Keratinocyte (primary cell): Measurements from ENCODE around the gene SPATA6. TPM values are rescaled to one million over a fixed set of nuclear protein-coding genes. Genes with fewer than 3 reads are reported as not detected.

Experiments
- DNase-seq: peaks from one replicate; pipeline ENCODE4 v3.0.0-alpha.2; 2011; ENCODE audit warnings: low read depth, missing footprints, low spot score
- FAIRE-seq: peaks from 2 replicates; lab custom pipeline; 2011; peaks lifted over from hg19 to GRCh38; lab: Jason Lieb, UNC
- H2AFZ ChIP-seq: 2 replicates; pipeline ENCODE4 v1.6.0; 2012; ENCODE audit warnings: low read length, control low read depth, inconsistent platforms; ENCODE audit not compliant: control insufficient read depth
- H3K27ac ChIP-seq: 2 replicates; pipeline ENCODE4 v1.5.1; 2011; ENCODE audit warnings: low read length; ENCODE audit not compliant: control insufficient read depth, insufficient read depth
- H3K27me3 ChIP-seq: 3 replicates; pipeline ENCODE4 v1.6.0; 2011; ENCODE audit warnings: low read length; ENCODE audit not compliant: control insufficient read depth, insufficient read depth; ENCODE audit errors: extremely low read depth
- H3K36me3 ChIP-seq, 2 experiments: 2 replicates in 1 of 2; 3 replicates in 1 of 2; pipeline ENCODE4 v1.5.1; 2011; ENCODE audit warnings: low read length in 2 of 2, mild to moderate bottlenecking in 1 of 2; ENCODE audit not compliant: control insufficient read depth in 2 of 2, insufficient read depth in 2 of 2; ENCODE audit errors: extremely low read depth in 1 of 2
- H3K4me1 ChIP-seq: 3 replicates; pipeline ENCODE4 v1.5.1; 2011; ENCODE audit warnings: low read length; ENCODE audit not compliant: control insufficient read depth, insufficient read depth; ENCODE audit errors: extremely low read depth
- H3K4me2 ChIP-seq: 3 replicates; pipeline ENCODE4 v1.6.0; 2011; ENCODE audit warnings: low read depth, low read length; ENCODE audit not compliant: control insufficient read depth, insufficient read depth; ENCODE audit errors: extremely low read depth
- H3K4me3 ChIP-seq, 3 experiments: fragments of 200-600 bp in 1 of 3; sonication (generic) in 1 of 3; 2 replicates in 2 of 3; 3 replicates in 1 of 3; pipeline ENCODE4 v1.5.1; 2011 to 2016; ENCODE audit warnings: low read length in 3 of 3, mild to moderate bottlenecking in 3 of 3, control low read depth in 2 of 3, inconsistent platforms in 1 of 3, low read depth in 1 of 3, mixed read lengths in 1 of 3, mixed run types in 1 of 3, moderate library complexity in 1 of 3; ENCODE audit not compliant: control insufficient read depth in 2 of 3, insufficient read depth in 2 of 3; ENCODE audit errors: extremely low read depth in 1 of 3
- H3K79me2 ChIP-seq: 2 replicates; pipeline ENCODE4 v1.6.0; 2012; ENCODE audit warnings: low read length; ENCODE audit not compliant: control insufficient read depth, insufficient read depth
- H3K9ac ChIP-seq: 3 replicates; pipeline ENCODE4 v1.6.0; 2011; ENCODE audit warnings: low read length; ENCODE audit not compliant: control insufficient read depth, insufficient read depth; ENCODE audit errors: extremely low read depth
- H3K9me1 ChIP-seq: 3 replicates; pipeline ENCODE4 v1.6.0; 2011; ENCODE audit warnings: low read length; ENCODE audit not compliant: control insufficient read depth, insufficient read depth; ENCODE audit errors: extremely low read depth
- H3K9me3 ChIP-seq: 2 replicates; pipeline ENCODE4 v1.5.1; 2012; ENCODE audit warnings: low read depth, low read length; ENCODE audit not compliant: control insufficient read depth
- H4K20me1 ChIP-seq: 3 replicates; pipeline ENCODE4 v1.6.0; 2011; ENCODE audit warnings: low read length; ENCODE audit not compliant: control insufficient read depth, insufficient read depth; ENCODE audit errors: extremely low read depth
- EZH2 ChIP-seq: IDR thresholded peaks from one replicate; pipeline ENCODE4 v1.6.1; 2012; ENCODE audit warnings: inconsistent platforms, mild to moderate bottlenecking, low read length, moderate library complexity
- dilution Hi-C: fragments of 300-500 bp; cut with MboI; formaldehyde crosslinking; loops from one replicate; pipeline ENCODE4 v1.7.0; 2020; ENCODE audit warnings: low sequenced_read_pairs; ENCODE audit not compliant: extremely low pct_ligation_motif_present
- polyA plus RNA-seq, 5 experiments: library from polyadenylated mRNA; depleted of rRNA in 3 of 5; stranded (reverse) in 3 of 5; stranded (forward) in 1 of 5; unstranded in 1 of 5; fragments of >200 nt; gene quantifications; 1 replicate in 1 of 5; 2 replicates in 3 of 5; 3 replicates in 1 of 5; pipeline versions ENCODE4 v1.2.1 to v1.2.3, GENCODE V29; 2011 to 2012; ENCODE audit warnings: missing spikeins in 2 of 5, low read depth in 1 of 5, low replicate concordance in 1 of 5
- TF ChIP-seq, protein P1 (sequence below), 3 experiments: IDR thresholded peaks in 1 of 3; conservative IDR thresholded peaks in 1 of 3; optimal IDR thresholded peaks in 1 of 3; 2 replicates in 2 of 3; 3 replicates in 1 of 3; pipeline versions ENCODE3 to v1.5.1; 2011; ENCODE audit warnings: low read length in 3 of 3, mild to moderate bottlenecking in 3 of 3, moderate library complexity in 2 of 3, control low read depth in 1 of 3, inconsistent platforms in 1 of 3; ENCODE audit not compliant: insufficient read depth in 2 of 3; ENCODE audit errors: extremely low read depth in 1 of 3

Gene SPATA6
- polyA plus RNA-seq, 1 donor (not counting 4 experiments of a cell fraction or from before 2014, with no cell fraction given), result 1.7 TPM

DNA sequence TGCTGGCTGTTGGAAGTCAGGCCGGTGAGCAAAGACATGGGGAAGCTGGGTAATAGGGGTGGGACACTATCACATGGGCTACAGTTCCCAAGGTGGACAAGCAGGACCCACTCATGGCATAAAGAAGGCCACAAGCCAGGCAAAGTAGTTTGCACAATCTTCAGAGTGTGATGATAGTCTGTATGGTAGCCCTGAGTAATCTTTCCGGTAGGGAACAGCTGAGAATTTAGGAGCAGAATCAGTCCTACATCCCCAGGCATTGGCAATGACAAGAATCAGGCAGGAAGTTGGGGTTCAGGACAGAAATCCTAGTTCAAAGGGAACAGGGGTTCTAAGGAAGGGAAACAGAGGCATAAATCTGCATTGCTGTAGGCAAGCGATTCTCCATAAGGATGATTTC is 23.9 kb upstream of the SPATA6 start:
- no peak for FAIRE-seq
- Histone ChIP-seq H3K79me2 (no peaks in the 10 kb centered on the region), H3K4me3 (no peak overlapping the region), H2AFZ (no peak overlapping the region), H3K9me1 (no peaks in the 10 kb centered on the region), H3K27me3 (no peaks in the 10 kb centered on the region), H3K4me2 (no peak overlapping the region), H3K9me3 (no peaks in the 10 kb centered on the region), H3K4me1 (peaks cover 11% of the 10 kb centered on the region), H3K27ac (no peak overlapping the region), H3K36me3 (no peaks in the 10 kb centered on the region), H3K9ac (no peak overlapping the region), H4K20me1 (no peaks in the 10 kb centered on the region)
- dilution Hi-C loops, result no loop called here
- no peak for TF ChIP-seq EZH2
- TF ChIP-seq, protein P1, sequence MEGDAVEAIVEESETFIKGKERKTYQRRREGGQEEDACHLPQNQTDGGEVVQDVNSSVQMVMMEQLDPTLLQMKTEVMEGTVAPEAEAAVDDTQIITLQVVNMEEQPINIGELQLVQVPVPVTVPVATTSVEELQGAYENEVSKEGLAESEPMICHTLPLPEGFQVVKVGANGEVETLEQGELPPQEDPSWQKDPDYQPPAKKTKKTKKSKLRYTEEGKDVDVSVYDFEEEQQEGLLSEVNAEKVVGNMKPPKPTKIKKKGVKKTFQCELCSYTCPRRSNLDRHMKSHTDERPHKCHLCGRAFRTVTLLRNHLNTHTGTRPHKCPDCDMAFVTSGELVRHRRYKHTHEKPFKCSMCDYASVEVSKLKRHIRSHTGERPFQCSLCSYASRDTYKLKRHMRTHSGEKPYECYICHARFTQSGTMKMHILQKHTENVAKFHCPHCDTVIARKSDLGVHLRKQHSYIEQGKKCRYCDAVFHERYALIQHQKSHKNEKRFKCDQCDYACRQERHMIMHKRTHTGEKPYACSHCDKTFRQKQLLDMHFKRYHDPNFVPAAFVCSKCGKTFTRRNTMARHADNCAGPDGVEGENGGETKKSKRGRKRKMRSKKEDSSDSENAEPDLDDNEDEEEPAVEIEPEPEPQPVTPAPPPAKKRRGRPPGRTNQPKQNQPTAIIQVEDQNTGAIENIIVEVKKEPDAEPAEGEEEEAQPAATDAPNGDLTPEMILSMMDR (optimal IDR thresholded peaks at IDR 0.05 in 1 of 3, IDR thresholded peaks at IDR 0.05 in 1 of 3, conservative IDR thresholded peaks at IDR 0.05 in 1 of 3; ENCODE audit: extremely low read depth in 1 of 3, insufficient read depth in 2 of 3, low read length in 3 of 3), result no peak
- DNase-seq, result no peak

DNA sequence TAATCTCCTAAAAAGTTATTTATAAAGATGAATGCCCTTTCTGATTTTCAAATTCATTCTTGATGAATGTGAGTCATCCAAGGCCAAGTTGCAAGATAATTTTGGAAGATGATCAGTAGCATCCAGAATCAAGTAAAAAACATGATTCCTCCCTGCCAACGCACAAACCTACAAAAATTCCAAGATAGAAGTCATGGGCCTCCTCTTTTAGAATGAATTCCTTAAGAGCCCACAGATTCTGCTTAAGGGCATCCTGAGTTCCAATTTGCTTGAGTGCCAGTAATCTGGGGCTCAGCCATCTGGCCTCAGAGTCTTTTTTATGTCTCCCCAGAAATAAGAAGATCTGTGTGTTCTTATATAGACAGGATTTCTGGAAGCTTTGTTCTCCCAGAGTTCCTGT is 23.2 kb upstream of the SPATA6 start:
- Histone ChIP-seq H3K36me3 (no peaks in the 10 kb centered on the region), H2AFZ (no peak overlapping the region), H3K9me3 (no peaks in the 10 kb centered on the region), H3K9ac (no peak overlapping the region), H3K27ac (no peak overlapping the region), H3K4me2 (no peak overlapping the region), H3K27me3 (no peaks in the 10 kb centered on the region), H3K79me2 (no peaks in the 10 kb centered on the region), H3K4me1 (peaks cover 11% of the 10 kb centered on the region), H4K20me1 (no peaks in the 10 kb centered on the region), H3K4me3 (no peak overlapping the region), H3K9me1 (no peaks in the 10 kb centered on the region)
- dilution Hi-C loops, result no loop called here
- FAIRE-seq, result no peak
- TF ChIP-seq, protein P1 (optimal IDR thresholded peaks at IDR 0.05 in 1 of 3, IDR thresholded peaks at IDR 0.05 in 1 of 3, conservative IDR thresholded peaks at IDR 0.05 in 1 of 3; ENCODE audit: extremely low read depth in 1 of 3, insufficient read depth in 2 of 3, low read length in 3 of 3), result no peak
- no peak for TF ChIP-seq EZH2
- DNase-seq, result no peak
